ENCODE data around the gene ANXA5. TPM values are rescaled to one million over a fixed set of nuclear protein-coding genes. Genes with fewer than 3 reads are reported as not detected.

ANXA5 gene
- total RNA-seq, 1 donor from 2014 or later = 382 TPM

DNA sequence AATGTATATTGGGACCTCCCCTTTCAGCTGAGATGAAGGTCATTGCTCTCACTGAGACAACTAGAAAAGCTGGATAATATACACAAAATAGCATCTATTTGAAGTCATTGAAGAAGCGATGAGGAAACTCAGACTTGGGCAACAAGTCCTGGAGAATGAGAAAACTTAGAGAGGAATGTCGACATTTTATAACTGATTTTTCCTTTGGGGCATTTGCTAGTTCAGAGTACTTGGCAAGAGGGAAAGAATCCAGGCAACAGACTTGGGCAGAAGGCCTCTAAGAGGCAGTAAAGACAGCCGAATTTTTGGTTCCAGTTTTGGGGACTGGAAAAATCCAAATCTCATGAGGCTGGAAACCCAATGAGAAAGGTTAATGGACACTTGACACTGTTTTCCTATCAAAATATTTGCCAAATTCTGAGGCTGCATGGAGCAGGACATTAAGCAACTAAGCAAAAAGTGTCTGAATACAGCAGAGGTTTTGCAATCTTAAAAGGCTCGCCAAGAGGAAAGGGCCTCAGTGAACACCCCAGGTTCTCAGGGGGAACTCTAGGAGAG, 21.0 kb upstream of the ANXA5 start:
- Histone ChIP-seq H3K27ac (no peak overlapping the region), H3K9me3 (no peaks in the 10 kb centered on the region), H3K36me3 (no peaks in the 10 kb centered on the region), H3K27me3 (no peaks in the 10 kb centered on the region), H3K4me1 (no peaks in the 10 kb centered on the region), H3K4me3 (no peak overlapping the region)
- intact Hi-C loops (cut with DNase I) = no loop called here
- TF ChIP-seq CTCF (IDR thresholded peaks at IDR 0.05) = no peak
- ATAC-seq (peak; percentile 79), DNase-seq (no peak)

DNA sequence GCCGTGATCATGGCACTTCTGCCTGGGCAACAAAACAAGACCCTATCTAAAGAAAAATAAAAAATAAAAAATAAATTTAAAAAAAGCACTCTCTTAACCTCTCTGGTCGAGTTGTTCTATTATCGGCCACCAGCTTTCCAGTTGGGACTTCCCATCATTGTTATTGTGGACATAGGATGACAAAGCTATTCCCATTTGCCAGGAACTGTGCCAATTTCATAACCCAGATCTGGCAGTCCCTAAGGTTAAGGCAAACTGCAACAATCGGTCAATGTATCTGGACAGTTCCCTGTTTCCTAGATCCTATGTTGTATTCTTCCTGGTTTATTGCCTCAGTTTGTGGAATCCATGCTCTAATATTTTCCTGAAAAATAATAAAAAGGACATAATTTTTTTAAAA, 17.8 kb upstream of the ANXA5 start:
- Histone ChIP-seq H3K9me3 (no peaks in the 10 kb centered on the region), H3K27me3 (no peaks in the 10 kb centered on the region), H3K4me1 (peaks cover 5% of the 10 kb centered on the region), H3K4me3 (no peak overlapping the region), H3K27ac (no peak overlapping the region), H3K36me3 (no peaks in the 10 kb centered on the region)
- no peak for TF ChIP-seq CTCF (IDR thresholded peaks at IDR 0.05)
- no peak for DNase-seq
- intact Hi-C loops (cut with DNase I) = no loop called here
- ATAC-seq = no peak

DNA sequence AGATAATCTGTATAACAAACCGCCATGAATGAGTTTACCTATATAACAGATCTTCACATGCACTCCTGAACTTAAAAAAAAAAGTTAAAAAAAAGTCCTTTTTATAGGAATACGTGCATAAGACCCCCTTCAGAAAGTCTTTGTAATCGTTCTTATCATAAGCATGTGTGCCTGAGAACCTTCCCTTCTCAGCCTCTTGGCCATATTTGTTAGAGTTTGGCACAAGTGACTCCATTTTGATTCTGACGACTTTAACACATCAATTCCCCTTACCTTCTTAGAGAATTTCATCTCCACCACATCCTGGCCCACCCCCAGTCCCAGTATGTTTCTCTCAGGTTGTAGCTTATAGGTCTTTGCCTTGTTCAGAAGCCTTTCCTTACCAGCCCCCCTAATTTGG, 16.0 kb upstream of the ANXA5 start:
- H3K4me3 ChIP-seq = no peak overlapping the region
- H3K4me1 ChIP-seq = peaks cover 5% of the 10 kb centered on the region
- DNase-seq (no peak), ATAC-seq (no peak)
- H3K36me3 ChIP-seq = no peaks in the 10 kb centered on the region
- no peaks in the 10 kb centered on the region for H3K9me3 ChIP-seq
- intact Hi-C loops (cut with DNase I) = no loop called here
- no peaks in the 10 kb centered on the region for H3K27me3 ChIP-seq
- TF ChIP-seq CTCF (IDR thresholded peaks at IDR 0.05) = no peak
- no peak overlapping the region for H3K27ac ChIP-seq

DNA sequence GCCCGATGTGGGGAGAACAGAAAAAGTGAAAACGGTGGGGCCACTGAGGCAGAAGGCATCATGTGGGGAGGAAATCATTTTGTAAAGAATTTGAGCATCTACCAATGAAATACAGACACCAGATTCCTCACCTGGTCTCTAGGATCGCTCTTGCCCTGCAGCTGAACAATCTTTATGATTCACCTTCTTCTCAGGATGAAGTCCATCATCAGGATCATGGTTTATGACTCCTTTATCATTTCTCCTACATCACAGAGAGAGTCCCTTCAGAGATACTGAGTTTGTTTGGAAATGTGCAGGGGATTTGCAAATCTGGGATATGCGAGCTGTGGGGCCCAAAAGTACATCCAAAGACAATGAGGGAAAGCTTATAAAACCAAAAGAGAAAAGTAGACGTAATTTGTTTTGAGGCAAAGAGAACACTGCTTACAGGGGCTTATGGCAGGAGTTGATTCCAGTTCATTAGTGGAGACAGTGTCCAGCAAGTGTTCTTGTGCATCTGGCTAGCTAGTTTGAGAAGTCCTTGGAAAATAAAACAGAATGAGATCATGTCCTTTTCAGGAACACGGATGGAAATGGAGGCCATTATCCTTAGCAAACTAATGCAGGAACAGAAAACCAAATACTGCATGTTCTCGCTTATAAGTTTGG, 15.3 kb upstream of the ANXA5 start:
- ATAC-seq (no peak), DNase-seq (no peak)
- Histone ChIP-seq H3K9me3 (no peaks in the 10 kb centered on the region), H3K36me3 (no peaks in the 10 kb centered on the region), H3K27ac (no peak overlapping the region), H3K27me3 (no peaks in the 10 kb centered on the region), H3K4me3 (peak overlapping the region; percentile 5), H3K4me1 (peaks cover 5% of the 10 kb centered on the region)
- no peak for TF ChIP-seq CTCF (IDR thresholded peaks at IDR 0.05)
- intact Hi-C loops (cut with DNase I) = no loop called here

DNA sequence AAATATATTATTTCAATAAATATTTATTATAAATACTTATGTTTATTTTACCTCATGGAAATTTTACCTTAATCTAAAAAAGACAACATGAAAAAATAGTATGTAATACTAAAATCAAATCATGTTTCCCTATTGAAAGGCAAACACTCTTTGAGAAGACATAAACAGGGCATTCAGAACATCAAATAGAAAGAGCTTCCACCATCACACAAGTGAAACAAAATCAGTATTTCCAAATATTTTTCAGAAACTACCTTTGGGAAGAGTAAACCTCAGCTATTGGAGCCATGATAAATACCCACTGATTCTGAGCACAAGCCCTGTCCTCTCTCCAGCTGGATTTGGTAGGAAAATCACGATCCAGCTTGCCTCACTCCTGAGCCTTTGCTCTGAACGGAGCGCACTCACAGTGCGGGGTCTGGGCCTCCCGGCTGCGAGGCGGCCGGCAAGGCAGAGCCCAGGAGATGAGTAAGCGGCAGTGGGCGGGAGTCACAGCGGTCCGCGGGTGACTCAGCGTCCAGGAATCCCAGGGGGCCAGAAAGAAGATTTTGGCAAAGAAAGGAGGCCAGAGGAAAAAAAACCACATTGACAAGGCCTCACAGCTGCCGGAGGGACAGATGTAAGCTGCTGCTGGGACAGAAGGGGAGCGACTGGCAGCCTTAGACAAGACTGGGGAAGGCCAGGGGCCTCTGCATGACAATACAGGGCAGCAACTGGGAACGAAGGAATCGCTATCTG, 14.7 kb upstream of the ANXA5 start:
- Histone ChIP-seq H3K27me3 (no peaks in the 10 kb centered on the region), H3K4me1 (peaks cover 5% of the 10 kb centered on the region), H3K36me3 (no peaks in the 10 kb centered on the region), H3K9me3 (no peaks in the 10 kb centered on the region), H3K27ac (peak overlapping the region; percentile 27), H3K4me3 (peak overlapping the region; percentile 5)
- intact Hi-C loops (cut with DNase I) = no loop called here
- DNase-seq (peak; percentile 86), ATAC-seq (peak; percentile 98)
- no peak for TF ChIP-seq CTCF (IDR thresholded peaks at IDR 0.05)
